Measurements from ENCODE around the gene HPCAL1. TPM values are rescaled to one million over a fixed set of nuclear protein-coding genes. Genes with fewer than 3 reads are reported as not detected.

Gene HPCAL1
- total RNA-seq, 1 donor from 2014 or later = 401 TPM

DNA sequence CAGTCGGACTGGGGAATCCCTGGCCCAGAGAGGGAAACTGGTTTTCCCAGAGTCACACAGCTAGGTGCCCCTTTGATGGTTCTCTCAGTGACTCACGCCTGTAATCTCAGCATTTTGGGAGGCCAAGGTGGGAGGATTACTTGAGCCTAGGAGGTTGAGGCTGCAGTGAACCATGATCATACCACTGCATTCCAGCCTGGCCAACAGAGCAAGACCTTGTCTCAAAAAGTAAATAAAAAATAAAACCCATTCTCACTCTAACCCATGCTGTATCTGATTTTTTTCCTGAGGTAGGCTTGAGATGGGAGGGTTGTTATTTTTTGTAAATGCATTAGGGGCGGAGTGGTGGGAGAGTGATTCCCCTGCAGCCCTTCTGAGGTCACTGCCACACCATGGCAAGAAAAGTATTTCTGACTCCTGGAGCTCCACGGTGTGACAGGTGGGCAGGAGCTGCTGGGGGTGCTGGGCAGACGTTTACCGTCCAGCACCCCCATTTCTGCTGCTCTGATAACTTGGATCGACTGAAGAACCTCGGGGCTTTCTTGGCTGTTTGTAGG, 60.3 kb downstream of the HPCAL1 start:
- intact Hi-C loops (cut with DNase I) = no loop called here
- no peak overlapping the region for H3K27ac ChIP-seq
- no peaks in the 10 kb centered on the region for H3K36me3 ChIP-seq
- DNase-seq (ENCODE audit: low spot score in 2 of 2) = no peak
- TF ChIP-seq, protein P1, sequence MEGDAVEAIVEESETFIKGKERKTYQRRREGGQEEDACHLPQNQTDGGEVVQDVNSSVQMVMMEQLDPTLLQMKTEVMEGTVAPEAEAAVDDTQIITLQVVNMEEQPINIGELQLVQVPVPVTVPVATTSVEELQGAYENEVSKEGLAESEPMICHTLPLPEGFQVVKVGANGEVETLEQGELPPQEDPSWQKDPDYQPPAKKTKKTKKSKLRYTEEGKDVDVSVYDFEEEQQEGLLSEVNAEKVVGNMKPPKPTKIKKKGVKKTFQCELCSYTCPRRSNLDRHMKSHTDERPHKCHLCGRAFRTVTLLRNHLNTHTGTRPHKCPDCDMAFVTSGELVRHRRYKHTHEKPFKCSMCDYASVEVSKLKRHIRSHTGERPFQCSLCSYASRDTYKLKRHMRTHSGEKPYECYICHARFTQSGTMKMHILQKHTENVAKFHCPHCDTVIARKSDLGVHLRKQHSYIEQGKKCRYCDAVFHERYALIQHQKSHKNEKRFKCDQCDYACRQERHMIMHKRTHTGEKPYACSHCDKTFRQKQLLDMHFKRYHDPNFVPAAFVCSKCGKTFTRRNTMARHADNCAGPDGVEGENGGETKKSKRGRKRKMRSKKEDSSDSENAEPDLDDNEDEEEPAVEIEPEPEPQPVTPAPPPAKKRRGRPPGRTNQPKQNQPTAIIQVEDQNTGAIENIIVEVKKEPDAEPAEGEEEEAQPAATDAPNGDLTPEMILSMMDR (IDR thresholded peaks at IDR 0.05) = no peak
- H3K4me3 ChIP-seq = no peak overlapping the region
- H3K9me3 ChIP-seq = no peaks in the 10 kb centered on the region
- H3K27me3 ChIP-seq = no peaks in the 10 kb centered on the region
- H3K4me1 ChIP-seq = no peaks in the 10 kb centered on the region

DNA sequence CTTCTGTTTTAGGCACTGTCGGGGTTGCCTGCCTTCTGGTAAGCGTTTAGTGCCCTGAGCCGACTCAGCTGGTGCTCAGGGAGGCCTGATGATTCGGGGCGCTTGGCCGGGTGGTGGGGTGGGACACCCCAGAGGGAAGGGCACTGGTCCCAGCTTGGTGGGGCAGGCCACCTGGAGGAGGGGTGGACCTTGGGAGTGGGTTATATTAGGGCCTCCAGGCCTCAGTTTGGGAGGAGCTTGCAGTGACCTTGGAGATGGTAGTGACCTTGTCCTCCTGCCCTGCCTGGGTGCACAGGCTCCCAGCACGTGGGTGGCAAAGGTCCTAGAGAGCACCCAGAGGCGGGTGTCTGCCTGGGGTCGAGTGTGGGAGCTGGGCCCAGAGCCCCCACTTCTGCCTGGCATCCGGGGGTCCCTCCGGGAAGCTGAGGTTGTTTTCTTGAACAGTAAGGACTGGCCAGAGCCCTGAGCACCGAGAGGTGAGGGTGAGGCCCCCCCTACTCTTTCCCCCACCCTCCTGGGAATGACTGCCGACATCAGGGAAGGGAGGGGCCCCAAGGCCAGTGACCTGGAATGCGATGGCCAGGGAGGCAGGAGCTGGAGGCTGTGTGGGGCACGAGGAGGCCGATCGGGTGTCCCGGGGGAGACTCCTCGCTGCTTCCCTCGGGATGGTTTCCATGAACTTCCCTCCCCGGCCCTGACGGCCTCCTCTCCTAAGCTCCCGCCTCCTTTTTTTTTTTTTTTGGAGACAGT, 61.3 kb downstream of the HPCAL1 start:
- no peak for DNase-seq (ENCODE audit: low spot score in 2 of 2)
- Histone ChIP-seq H3K4me1 (no peaks in the 10 kb centered on the region), H3K4me3 (no peak overlapping the region), H3K27ac (no peak overlapping the region), H3K9me3 (no peaks in the 10 kb centered on the region), H3K27me3 (no peaks in the 10 kb centered on the region), H3K36me3 (no peaks in the 10 kb centered on the region)
- TF ChIP-seq, protein P1 (IDR thresholded peaks at IDR 0.05) = no peak
- intact Hi-C loops (cut with DNase I) = no loop called here

GRCh38 chr2:10365412-10365811, 62.7 kb downstream of the HPCAL1 start:
- no peaks in the 10 kb centered on the region for H3K4me1 ChIP-seq
- TF ChIP-seq, protein P1 (IDR thresholded peaks at IDR 0.05) = no peak
- H3K27ac ChIP-seq = no peak overlapping the region
- no peaks in the 10 kb centered on the region for H3K36me3 ChIP-seq
- H3K27me3 ChIP-seq = no peaks in the 10 kb centered on the region
- no peak for DNase-seq (ENCODE audit: low spot score in 2 of 2)
- intact Hi-C loops (cut with DNase I) = no loop called here
- H3K9me3 ChIP-seq = no peaks in the 10 kb centered on the region
- H3K4me3 ChIP-seq = no peak overlapping the region

DNA sequence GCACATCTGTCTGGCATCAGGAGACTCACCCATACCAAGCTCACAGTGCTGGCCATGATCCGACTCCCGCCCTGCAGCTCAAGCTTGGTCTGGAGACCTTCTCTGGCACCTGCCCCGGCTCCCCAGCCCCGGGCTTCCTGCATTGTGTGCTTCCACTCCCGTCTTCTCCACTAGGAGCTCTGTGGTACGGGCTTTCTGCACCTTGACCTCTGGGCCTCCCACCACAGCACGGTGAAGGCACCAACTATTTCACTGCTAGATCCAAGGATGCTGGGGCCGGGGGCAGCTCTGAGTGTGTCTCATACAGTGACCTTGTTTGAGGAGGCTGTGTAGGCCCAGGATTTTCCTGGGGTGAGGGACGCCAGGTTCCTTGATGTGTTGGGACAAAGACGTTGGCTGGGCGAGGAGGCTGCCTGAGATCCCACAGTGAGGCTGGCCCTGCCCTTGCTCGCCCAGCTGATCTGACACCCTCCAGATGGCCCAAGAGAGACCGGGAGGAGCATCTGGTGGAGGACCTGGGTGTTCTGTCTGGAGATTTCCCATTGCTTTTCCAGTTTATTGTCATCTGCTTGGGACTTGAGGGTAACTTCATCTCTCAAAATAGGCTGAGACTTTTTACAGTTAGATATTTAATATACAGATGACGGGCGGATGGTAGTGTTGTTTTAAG, 64.0 kb downstream of the HPCAL1 start:
- Histone ChIP-seq H3K4me1 (no peaks in the 10 kb centered on the region), H3K27me3 (no peaks in the 10 kb centered on the region), H3K27ac (no peak overlapping the region), H3K9me3 (no peaks in the 10 kb centered on the region), H3K36me3 (no peaks in the 10 kb centered on the region), H3K4me3 (no peak overlapping the region)
- TF ChIP-seq, protein P1 (IDR thresholded peaks at IDR 0.05) = no peak
- intact Hi-C loops (cut with DNase I) = no loop called here
- DNase-seq (ENCODE audit: low spot score in 2 of 2) = no peak

- no peak overlapping the region for H3K4me3 ChIP-seq
- no peaks in the 10 kb centered on the region for H3K27me3 ChIP-seq
- H3K27ac ChIP-seq = no peak overlapping the region
- no peaks in the 10 kb centered on the region for H3K36me3 ChIP-seq
- TF ChIP-seq, protein P1 (IDR thresholded peaks at IDR 0.05) = no peak
- intact Hi-C loops (cut with DNase I) = no loop called here
- DNase-seq (ENCODE audit: low spot score in 2 of 2) = no peak
- H3K4me1 ChIP-seq = no peaks in the 10 kb centered on the region
- no peaks in the 10 kb centered on the region for H3K9me3 ChIP-seq
Measured at GRCh38 chr2:10367472-10368439, 65.1 kb downstream of the HPCAL1 start.
